GM19043 (cell line): ENCODE measurements around the gene SEC24B.
"Not testable (repeated sequence)": the region's sequence is repeated elsewhere in the genome, so short reads cannot be mapped to it uniquely, and the experiment has no call there.

Experiments used
- ATAC-seq: cut with Tn5 transposase; IDR thresholded peaks from one replicate; pipeline ENCODE4 v1.9.1; 2021; ENCODE audit warnings: low read depth; ENCODE audit not compliant: unreplicated experiment

SEC24B gene

GRCh38 chr4:109497511-109497910 is 63.9 kb downstream of the SEC24B start:
- ATAC-seq, result no peak

GRCh38 chr4:109499513-109499912 is 65.9 kb downstream of the SEC24B start:
- ATAC-seq, result no peak

- no peak for ATAC-seq
Observed at GRCh38 chr4:109506890-109507289, 73.3 kb downstream of the SEC24B start.

GRCh38 chr4:109510687-109511086 is 77.1 kb downstream of the SEC24B start:
- no peak for ATAC-seq

- ATAC-seq, result no peak
Observed at GRCh38 chr4:109511414-109511813, 77.8 kb downstream of the SEC24B start.

GRCh38 chr4:109513368-109513767 is 79.8 kb downstream of the SEC24B start:
- not testable (repeated sequence) for ATAC-seq

DNA sequence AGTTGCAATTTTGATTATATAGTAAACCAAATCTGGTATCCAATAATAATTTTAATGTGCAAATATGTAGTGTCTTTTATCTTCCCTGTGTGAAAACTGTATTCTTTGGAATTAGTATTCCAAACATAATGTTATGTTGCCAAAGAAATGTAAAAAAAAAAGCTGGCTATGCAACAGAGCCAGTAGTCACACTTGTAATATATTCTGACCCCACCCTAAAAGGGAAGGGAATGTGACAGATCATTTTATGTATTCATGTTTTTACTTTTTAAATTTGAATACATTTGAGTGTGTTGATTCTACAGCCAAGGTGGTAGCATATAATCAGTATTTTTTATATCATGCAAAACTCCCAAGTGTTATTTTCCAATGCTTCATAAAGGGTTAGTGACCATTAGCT is 98.6 kb downstream of the SEC24B start:
- no peak for ATAC-seq

GRCh38 chr4:109545401-109545800 is 111.8 kb downstream of the SEC24B start:
- no peak for ATAC-seq

- ATAC-seq, result no peak
Observed at GRCh38 chr4:109547394-109547793, 113.8 kb downstream of the SEC24B start.

DNA sequence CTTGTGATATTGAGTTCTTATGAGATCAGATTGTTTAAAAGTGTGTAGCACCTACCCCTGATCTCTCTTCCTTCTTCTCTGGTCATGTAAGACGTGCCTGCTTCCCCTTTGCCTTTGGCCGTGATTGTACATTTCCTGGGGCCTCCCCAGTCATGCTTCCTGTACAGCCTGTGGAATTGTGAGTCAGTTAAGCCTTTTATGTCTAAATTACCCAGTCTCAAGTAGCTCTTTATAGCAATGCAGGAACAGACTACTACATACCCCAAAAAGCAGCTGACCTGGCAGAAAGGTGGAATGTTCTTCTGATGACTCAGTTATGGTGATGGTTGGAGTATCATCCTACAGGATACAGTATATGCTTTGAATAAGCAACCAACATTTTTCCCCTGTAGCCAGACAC is 115.0 kb downstream of the SEC24B start:
- no peak for ATAC-seq

GRCh38 chr4:109552237-109552636 is 118.6 kb downstream of the SEC24B start:
- no peak for ATAC-seq

DNA sequence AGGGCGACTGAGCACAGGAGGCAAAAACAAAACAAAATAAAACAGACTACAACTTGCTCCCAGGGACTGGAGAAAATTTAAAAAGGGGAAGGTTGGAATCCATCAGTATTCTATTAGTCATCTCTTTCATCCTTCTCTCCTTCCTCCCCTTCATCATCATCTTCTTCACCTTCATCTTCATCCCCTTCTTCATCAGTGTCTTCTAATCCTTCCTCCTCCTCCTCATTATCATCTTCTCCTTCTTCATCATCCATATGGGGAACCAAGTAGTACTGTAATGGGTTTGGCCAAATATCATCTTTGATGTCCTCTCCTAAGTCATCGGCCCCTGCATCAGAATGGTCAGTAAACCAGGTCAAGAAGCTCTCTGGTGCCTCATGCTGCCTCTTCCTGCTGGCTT is 119.5 kb downstream of the SEC24B start:
- ATAC-seq, result no peak

DNA sequence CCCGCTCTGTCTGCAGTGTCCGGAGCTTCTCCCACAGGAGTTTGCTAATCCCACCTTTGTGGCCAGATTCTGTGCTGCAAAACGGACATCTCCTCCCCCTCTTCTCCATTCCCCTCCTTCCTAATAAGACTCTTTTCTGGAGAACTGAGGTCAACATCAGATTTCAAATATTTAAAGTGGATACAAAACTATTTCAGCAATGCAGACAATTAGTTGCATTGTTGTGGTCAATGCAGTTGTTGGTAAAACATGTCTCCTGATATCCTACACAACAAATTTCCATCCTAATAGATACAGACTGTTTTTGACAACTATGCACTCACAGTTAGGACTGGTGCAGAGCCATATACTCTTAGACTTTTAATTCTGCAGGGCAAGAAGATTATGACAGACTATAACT is 121.4 kb downstream of the SEC24B start:
- ATAC-seq, result no peak

- no peak for ATAC-seq
Observed at GRCh38 chr4:109557433-109557832, 123.8 kb downstream of the SEC24B start.

- ATAC-seq, result not testable (repeated sequence)
Observed at GRCh38 chr4:109558095-109558494, 124.5 kb downstream of the SEC24B start.

GRCh38 chr4:109559625-109559982 is 126.0 kb downstream of the SEC24B start:
- peak; percentile 10 for ATAC-seq

GRCh38 chr4:109559983-109560686 is 126.5 kb downstream of the SEC24B start, which contains the start of gene MCUB:
Gene MCUB, plus strand, starts transcription at chr4:109560246. Its CDS starts 92 bp downstream, at chr4:109560338.
- ATAC-seq, result peak; percentile 85

DNA sequence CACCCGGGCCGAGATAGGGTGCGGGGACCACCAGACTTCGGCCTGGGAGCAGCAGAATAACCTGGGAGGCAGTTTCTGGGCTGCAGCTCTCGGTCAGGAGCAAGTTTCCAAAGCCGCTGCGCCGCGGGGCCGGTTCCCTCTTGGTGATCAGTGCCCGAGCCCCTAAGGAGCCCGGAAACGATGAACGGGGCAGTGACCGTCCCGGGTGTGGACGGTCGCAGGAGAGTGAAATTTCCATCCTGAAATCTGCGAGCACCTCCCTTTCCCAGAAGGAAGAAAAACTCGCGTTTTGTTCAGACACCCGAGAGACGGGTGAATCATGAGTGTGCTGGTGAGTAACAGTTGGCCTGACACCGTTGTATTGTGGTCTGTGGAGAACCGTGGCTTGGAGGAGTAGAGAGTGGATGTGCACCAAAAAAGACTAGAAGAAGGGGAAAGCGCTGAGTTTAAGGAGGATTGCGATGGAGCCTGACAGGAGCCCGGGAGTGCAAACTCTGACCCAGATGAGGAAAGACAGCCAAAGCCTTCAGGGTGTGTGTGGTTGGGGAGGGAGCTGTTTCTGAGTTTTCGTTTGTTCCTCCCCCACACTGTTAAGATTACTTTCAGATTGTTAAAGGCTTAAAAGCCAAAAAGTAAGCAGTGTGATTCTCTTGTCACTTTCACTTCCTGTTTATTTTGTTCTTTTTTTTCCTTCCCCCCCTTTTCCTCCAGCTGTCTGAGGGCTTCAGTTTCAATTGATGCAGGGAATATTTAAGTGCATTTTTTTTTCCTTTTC is 127.3 kb downstream of the SEC24B start:
- peak; percentile 56 for ATAC-seq

GRCh38 chr4:109562457-109563239 is 129.0 kb downstream of the SEC24B start:
- ATAC-seq, result no peak

GRCh38 chr4:109571494-109571893 is 137.9 kb downstream of the SEC24B start:
- ATAC-seq, result no peak

DNA sequence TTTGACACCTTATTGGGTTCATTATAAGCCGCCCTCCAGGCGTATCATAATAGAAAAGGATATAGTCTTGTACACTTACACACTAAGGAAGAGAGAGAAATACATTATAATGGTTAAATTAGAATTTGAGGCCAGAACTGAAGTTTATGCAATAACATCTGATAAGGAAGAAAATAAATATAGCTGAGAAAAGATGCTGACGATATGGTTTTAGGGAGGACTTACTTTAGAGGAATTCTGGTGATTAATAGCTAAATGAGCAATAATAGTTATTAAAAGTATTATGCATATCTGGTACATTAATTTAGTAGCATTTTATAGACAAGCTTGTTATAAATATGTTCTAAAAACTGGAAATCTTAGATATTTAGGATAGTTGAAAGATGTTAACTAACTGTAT is 138.5 kb downstream of the SEC24B start:
- ATAC-seq, result no peak
